Fibroblast of mammary gland (primary cell): ENCODE results near the gene CFD.

ENCODE experiments used
- DNase-seq: peaks from one replicate; pipeline ENCODE4 v3.0.0-alpha.2; 2010; ENCODE audit warnings: low read depth
- H3K4me3 ChIP-seq: 2 replicates; pipeline ENCODE4 v1.5.1; 2011; ENCODE audit warnings: low read depth, mild to moderate bottlenecking, low read length, moderate library complexity; ENCODE audit not compliant: control insufficient read depth
- CTCF ChIP-seq: conservative IDR thresholded peaks from 2 replicates; pipeline ENCODE4 v1.5.1; 2011; ENCODE audit warnings: low read depth, low read length, inconsistent platforms; ENCODE audit not compliant: control insufficient read depth, insufficient read depth

CFD gene

GRCh38 chr19:827314-827709, 32.2 kb upstream of the CFD start:
- DNase-seq, result no peak
- H3K4me3 ChIP-seq, result no peak overlapping the region
- TF ChIP-seq CTCF, result no peak

GRCh38 chr19:827710-828321, 31.6 kb upstream of the CFD start, which contains the start of gene AZU1:
TSS of gene AZU1 (plus strand) at chr19:827837. CDS start at chr19:827847, 10 bp downstream.
- DNase-seq, result no peak
- no peak for TF ChIP-seq CTCF
- no peak within 1 kb of the TSS for H3K4me3 ChIP-seq

GRCh38 chr19:829129-829758, 30.2 kb upstream of the CFD start:
- TF ChIP-seq CTCF, result no peak
- no peak for DNase-seq
- no peak overlapping the region for H3K4me3 ChIP-seq

GRCh38 chr19:831407-832369, 27.8 kb upstream of the CFD start:
- no peak for DNase-seq
- no peak overlapping the region for H3K4me3 ChIP-seq
- TF ChIP-seq CTCF, result no peak

GRCh38 chr19:834216-834615, 25.2 kb upstream of the CFD start:
- TF ChIP-seq CTCF, result no peak
- H3K4me3 ChIP-seq, result no peak overlapping the region
- DNase-seq, result no peak

GRCh38 chr19:835210-835810, 24.2 kb upstream of the CFD start:
- TF ChIP-seq CTCF, result no peak
- no peak for DNase-seq
- no peak overlapping the region for H3K4me3 ChIP-seq
